ENCODE data around the gene CDK6. TPM values are rescaled to one million over a fixed set of nuclear protein-coding genes. Genes with fewer than 3 reads are reported as not detected.

CDK6 gene
- total RNA-seq, 1 experiment from 2014 or later: 41.4 TPM

GRCh38 chr7:92809760-92810573 is 26.4 kb downstream of the CDK6 start:
- Histone ChIP-seq H3K9ac (ENCODE audit: low read length) (peak overlapping the region; percentile 51), H3K4me3 (replicated peaks in 1 of 2; ENCODE audit: low read depth in 1 of 2, low read length in 2 of 2) (peak overlapping the region in 1 of 2 experiments; percentile 14; a peak in 2 of 4 replicates), H3K9me3 (ENCODE audit: control insufficient read depth in 1 of 2, insufficient read depth in 1 of 2, low read depth in 1 of 2, low read length in 2 of 2) (no peaks in the 10 kb centered on the region), H4K20me1 (ENCODE audit: insufficient read depth) (no peaks in the 10 kb centered on the region), H3K36me3 (ENCODE audit: control insufficient read depth in 1 of 2, insufficient read depth in 2 of 2, low read length in 2 of 2) (no peaks in the 10 kb centered on the region), H3K27ac (ENCODE audit: low read depth, low read length) (peak overlapping the region; percentile 60), H3K4me1 (ENCODE audit: control insufficient read depth in 1 of 2, insufficient read depth in 2 of 2, low read length in 2 of 2) (peaks cover 16 to 36% of the 10 kb centered on the region in 2 experiments), H3K4me2 (ENCODE audit: low read length) (peak overlapping the region; percentile 67), H3K9me2 (ENCODE audit: insufficient read depth) (no peaks in the 10 kb centered on the region; the same call in 1 of the 2 replicates), H2AFZ (ENCODE audit: low read depth, low read length, poor library complexity, severe bottlenecking) (no peak overlapping the region), H3K79me2 (ENCODE audit: insufficient read depth, low read length) (peaks cover 96% of the 10 kb centered on the region), H3K27me3 (ENCODE audit: insufficient read depth, low read length) (no peaks in the 10 kb centered on the region)
- ChIA-PET POLR2A (interaction anchor here (1.1 kb wide), 1 partner anchor 43 kb away, joined by 3 read pairs; no protein-coding TSS in a partner anchor), RAD21 (ENCODE audit: low non-redundant PET in 1 of 2, low total read pairs in 2 of 2, uncharacterized antibody in 2 of 2, unreplicated experiment in 2 of 2) (no interaction called here), CTCF (interaction anchor here (0.9 kb wide), 1 partner anchor 23 kb away, joined by 3 read pairs; no protein-coding TSS in a partner anchor)
- DNase-seq (ENCODE audit: low read depth, low spot score) (peak; percentile 76), ATAC-seq (peak; percentile 90)
- intact Hi-C loops (cut with micrococcal nuclease): no loop called here
- BruUV-seq (replicated peaks): TSS peak; percentile 85
- TF ChIP-seq EGR1 (IDR thresholded peaks at IDR 0.05; ENCODE audit: low read depth) (no peak), SRF (IDR thresholded peaks at IDR 0.05; ENCODE audit: low read depth) (0 out of 2 replicates have a peak, but pooled peaks have one; percentile 36), FOSL1 (IDR thresholded peaks at IDR 0.05; ENCODE audit: low read depth) (peak; percentile 78), YY1 (IDR thresholded peaks at IDR 0.05; ENCODE audit: extremely low read depth, insufficient replicate concordance, low read depth, low read length) (no peak), CEBPB (IDR thresholded peaks at IDR 0.05; ENCODE audit: low read depth) (peak; percentile 88), TCF7L2 (IDR thresholded peaks at IDR 0.05; ENCODE audit: borderline replicate concordance, extremely low read depth, insufficient read depth, insufficient read length) (peak; percentile 19), ZFX (IDR thresholded peaks at IDR 0.05) (no peak), SIN3A (IDR thresholded peaks at IDR 0.05; ENCODE audit: low read depth) (no peak), CBX3 (IDR thresholded peaks at IDR 0.05; ENCODE audit: low read depth) (peak; percentile 95; the same call in 1 of the 2 replicates), POLR2AphosphoS5 (IDR thresholded peaks at IDR 0.05; ENCODE audit: low read depth, low read length) (peak; percentile 59), POLR2A (IDR thresholded peaks at IDR 0.05; ENCODE audit: borderline replicate concordance, extremely low read depth, insufficient read depth, insufficient read length) (no peak), RAD21 (IDR thresholded peaks at IDR 0.05; ENCODE audit: low read depth) (no peak), ELF1 (IDR thresholded peaks at IDR 0.05; ENCODE audit: borderline replicate concordance, low read depth) (peak; percentile 88), EZH2 (IDR thresholded peaks at IDR 0.05) (no peak), SP1 (IDR thresholded peaks at IDR 0.05; ENCODE audit: low read depth) (peak; percentile 76)
- TF ChIP-seq, protein P1, sequence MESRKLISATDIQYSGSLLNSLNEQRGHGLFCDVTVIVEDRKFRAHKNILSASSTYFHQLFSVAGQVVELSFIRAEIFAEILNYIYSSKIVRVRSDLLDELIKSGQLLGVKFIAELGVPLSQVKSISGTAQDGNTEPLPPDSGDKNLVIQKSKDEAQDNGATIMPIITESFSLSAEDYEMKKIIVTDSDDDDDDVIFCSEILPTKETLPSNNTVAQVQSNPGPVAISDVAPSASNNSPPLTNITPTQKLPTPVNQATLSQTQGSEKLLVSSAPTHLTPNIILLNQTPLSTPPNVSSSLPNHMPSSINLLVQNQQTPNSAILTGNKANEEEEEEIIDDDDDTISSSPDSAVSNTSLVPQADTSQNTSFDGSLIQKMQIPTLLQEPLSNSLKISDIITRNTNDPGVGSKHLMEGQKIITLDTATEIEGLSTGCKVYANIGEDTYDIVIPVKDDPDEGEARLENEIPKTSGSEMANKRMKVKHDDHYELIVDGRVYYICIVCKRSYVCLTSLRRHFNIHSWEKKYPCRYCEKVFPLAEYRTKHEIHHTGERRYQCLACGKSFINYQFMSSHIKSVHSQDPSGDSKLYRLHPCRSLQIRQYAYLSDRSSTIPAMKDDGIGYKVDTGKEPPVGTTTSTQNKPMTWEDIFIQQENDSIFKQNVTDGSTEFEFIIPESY (IDR thresholded peaks at IDR 0.05; ENCODE audit: extremely low read depth, insufficient replicate concordance, low read length): no peak
- TF ChIP-seq, protein P2, sequence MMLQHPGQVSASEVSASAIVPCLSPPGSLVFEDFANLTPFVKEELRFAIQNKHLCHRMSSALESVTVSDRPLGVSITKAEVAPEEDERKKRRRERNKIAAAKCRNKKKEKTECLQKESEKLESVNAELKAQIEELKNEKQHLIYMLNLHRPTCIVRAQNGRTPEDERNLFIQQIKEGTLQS (IDR thresholded peaks at IDR 0.05): peak; percentile 83
- TF ChIP-seq, protein P3, sequence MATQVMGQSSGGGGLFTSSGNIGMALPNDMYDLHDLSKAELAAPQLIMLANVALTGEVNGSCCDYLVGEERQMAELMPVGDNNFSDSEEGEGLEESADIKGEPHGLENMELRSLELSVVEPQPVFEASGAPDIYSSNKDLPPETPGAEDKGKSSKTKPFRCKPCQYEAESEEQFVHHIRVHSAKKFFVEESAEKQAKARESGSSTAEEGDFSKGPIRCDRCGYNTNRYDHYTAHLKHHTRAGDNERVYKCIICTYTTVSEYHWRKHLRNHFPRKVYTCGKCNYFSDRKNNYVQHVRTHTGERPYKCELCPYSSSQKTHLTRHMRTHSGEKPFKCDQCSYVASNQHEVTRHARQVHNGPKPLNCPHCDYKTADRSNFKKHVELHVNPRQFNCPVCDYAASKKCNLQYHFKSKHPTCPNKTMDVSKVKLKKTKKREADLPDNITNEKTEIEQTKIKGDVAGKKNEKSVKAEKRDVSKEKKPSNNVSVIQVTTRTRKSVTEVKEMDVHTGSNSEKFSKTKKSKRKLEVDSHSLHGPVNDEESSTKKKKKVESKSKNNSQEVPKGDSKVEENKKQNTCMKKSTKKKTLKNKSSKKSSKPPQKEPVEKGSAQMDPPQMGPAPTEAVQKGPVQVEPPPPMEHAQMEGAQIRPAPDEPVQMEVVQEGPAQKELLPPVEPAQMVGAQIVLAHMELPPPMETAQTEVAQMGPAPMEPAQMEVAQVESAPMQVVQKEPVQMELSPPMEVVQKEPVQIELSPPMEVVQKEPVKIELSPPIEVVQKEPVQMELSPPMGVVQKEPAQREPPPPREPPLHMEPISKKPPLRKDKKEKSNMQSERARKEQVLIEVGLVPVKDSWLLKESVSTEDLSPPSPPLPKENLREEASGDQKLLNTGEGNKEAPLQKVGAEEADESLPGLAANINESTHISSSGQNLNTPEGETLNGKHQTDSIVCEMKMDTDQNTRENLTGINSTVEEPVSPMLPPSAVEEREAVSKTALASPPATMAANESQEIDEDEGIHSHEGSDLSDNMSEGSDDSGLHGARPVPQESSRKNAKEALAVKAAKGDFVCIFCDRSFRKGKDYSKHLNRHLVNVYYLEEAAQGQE (IDR thresholded peaks at IDR 0.05; ENCODE audit: low read depth): no peak
- TF ChIP-seq, protein P4, sequence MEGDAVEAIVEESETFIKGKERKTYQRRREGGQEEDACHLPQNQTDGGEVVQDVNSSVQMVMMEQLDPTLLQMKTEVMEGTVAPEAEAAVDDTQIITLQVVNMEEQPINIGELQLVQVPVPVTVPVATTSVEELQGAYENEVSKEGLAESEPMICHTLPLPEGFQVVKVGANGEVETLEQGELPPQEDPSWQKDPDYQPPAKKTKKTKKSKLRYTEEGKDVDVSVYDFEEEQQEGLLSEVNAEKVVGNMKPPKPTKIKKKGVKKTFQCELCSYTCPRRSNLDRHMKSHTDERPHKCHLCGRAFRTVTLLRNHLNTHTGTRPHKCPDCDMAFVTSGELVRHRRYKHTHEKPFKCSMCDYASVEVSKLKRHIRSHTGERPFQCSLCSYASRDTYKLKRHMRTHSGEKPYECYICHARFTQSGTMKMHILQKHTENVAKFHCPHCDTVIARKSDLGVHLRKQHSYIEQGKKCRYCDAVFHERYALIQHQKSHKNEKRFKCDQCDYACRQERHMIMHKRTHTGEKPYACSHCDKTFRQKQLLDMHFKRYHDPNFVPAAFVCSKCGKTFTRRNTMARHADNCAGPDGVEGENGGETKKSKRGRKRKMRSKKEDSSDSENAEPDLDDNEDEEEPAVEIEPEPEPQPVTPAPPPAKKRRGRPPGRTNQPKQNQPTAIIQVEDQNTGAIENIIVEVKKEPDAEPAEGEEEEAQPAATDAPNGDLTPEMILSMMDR (IDR thresholded peaks at IDR 0.05 in 2 of 3, conservative IDR thresholded peaks at IDR 0.05 in 1 of 3; ENCODE audit: borderline replicate concordance in 1 of 3, insufficient read depth in 1 of 3, low read depth in 2 of 3, low read length in 2 of 3): no peak

All from HCT116 (cell line).